GM13976 (cell line): ENCODE results near the gene THY1.
"Not testable (repeated sequence)": the region's sequence is repeated elsewhere in the genome, so short reads cannot be mapped to it uniquely, and the experiment has no call there.

Source experiments
- DNase-seq: peaks from one replicate; pipeline ENCODE4 v3.0.0; 2012; ENCODE audit warnings: low spot score
- CTCF ChIP-seq: IDR thresholded peaks from 2 replicates; pipeline ENCODE4 v1.5.1; 2012; ENCODE audit warnings: borderline replicate concordance, mild to moderate bottlenecking; ENCODE audit not compliant: insufficient read depth; ENCODE audit errors: extremely low read depth, missing control alignments, control extremely low read depth
- in situ Hi-C: fragments of 300-500 bp; cut with MboI; formaldehyde crosslinking; loops from one replicate; pipeline ENCODE4 v1.12.0; 2022; ENCODE audit warnings: low sequenced_read_pairs, mixed read lengths, inconsistent platforms; ENCODE audit not compliant: unreplicated experiment

Gene THY1

GRCh38 chr11:119415517-119415916 lies 7.5 kb downstream of the THY1 start:
- no peak for DNase-seq
- in situ Hi-C loops: no loop called here
- TF ChIP-seq CTCF: no peak

DNA sequence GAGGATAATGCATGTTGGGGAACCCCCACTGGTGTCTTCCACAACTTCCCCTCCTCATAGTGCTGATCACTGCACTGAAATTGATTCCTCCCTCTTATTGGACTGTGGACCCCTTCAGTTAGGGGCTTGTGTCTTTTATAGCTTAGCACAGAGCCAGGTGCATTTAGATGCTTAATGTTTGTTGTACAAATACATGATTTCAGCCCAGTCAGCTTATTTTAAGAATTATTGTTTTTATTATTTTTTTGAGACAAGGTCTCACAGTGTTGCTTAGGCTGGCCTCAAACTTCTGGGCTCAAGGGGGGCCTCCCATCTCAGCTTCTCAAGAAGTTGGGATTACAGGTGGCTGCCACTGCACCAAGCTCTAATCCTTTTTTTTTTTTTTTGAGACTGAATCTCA lies 8.2 kb downstream of the THY1 start:
- TF ChIP-seq CTCF: no peak
- in situ Hi-C loops: no loop called here
- no peak for DNase-seq

- in situ Hi-C loops: no loop called here
- DNase-seq: no peak
- TF ChIP-seq CTCF: no peak
These were observed 8.7 kb downstream of the THY1 start for GRCh38 chr11:119414321-119414720.

GRCh38 chr11:119412072-119412471 lies 10.9 kb downstream of the THY1 start:
- no peak for TF ChIP-seq CTCF
- in situ Hi-C loops: no loop called here
- DNase-seq: no peak

DNA sequence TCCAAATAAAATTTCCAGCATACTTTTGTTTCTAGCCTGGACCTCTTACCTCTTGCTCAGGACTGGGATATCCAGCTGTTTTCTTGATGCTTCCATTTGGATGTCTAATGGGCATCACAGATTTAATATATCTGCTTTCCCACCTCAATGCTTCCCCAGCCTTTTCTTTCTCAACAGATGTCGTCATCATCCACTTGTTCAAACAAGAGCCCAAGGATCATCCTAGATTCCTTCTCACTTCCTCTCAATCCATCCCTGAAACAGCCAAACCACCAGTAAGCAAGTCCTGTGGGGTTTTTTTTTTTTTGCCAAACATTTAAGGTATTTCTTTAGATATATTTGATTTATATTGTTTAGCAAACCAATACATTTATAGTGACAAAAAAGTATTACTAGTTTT lies 12.5 kb downstream of the THY1 start:
- TF ChIP-seq CTCF: no peak
- in situ Hi-C loops: no loop called here
- no peak for DNase-seq

DNA sequence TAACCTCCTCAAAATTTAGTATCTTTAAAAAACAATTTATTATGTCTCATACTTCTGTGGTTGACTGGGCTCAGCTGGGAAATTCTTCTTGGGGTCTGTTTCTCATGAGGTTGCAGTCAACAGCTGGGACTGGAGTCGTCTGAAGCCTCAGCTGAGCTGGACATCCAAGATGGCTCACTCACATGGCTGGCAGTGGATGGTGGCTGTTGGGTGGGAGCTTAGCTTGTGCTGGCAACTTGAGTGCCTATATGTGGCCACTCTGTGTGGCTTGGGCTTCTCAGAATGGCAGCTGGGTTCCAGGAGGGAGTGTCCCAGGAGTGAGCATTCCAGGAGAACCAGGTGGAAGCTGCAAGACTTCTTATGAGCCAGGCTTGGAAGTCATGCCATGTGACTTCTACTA lies 13.2 kb downstream of the THY1 start:
- no peak for DNase-seq
- in situ Hi-C loops: no loop called here
- no peak for TF ChIP-seq CTCF

DNA sequence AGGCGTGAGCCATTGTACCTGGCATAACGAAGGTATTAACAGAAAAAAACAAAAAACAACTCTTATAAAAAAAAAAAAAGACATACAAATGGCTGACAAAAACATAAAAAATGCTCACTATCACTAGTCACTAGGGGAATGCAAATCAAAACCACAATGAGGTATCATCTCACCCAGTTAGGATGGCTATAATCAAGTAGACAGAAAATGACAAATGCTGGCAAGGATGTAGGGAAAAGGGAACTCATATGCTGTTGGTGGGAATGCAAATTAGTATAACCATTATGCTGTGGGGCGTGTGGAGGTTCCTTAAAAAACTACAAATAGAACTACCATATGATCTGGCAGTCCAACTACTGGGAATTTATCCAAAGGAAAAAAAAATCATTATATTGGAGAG lies 17.0 kb downstream of the THY1 start:
- in situ Hi-C loops: no loop called here
- no peak for TF ChIP-seq CTCF
- no peak for DNase-seq

- DNase-seq, in situ Hi-C loops: not testable (repeated sequence)
These were observed 17.5 kb downstream of the THY1 start for GRCh38 chr11:119405448-119405847.
